Neural cell (in vitro differentiated cells): ENCODE results near the gene PLAC8. TPM values are rescaled to one million over a fixed set of nuclear protein-coding genes. Genes with fewer than 3 reads are reported as not detected.
"Not testable (repeated sequence)": the region's sequence is repeated elsewhere in the genome, so short reads cannot be mapped to it uniquely, and the experiment has no call there.

Source experiments
- H2AFZ ChIP-seq: fragments of 200-600, 300-800 bp; sonication (generic), shearing (Covaris generic); 2 replicates; pipeline ENCODE4 v1.6.0; 2014; ENCODE audit warnings: low read depth, mild to moderate bottlenecking, antibody characterized with exemption, low read length, moderate library complexity
- H3F3A ChIP-seq: fragments of 200-600 bp; shearing (Covaris generic); 2 replicates; pipeline ENCODE4 v1.6.1; 2016; ENCODE audit warnings: mild to moderate bottlenecking, moderate library complexity, mixed read lengths, antibody characterized with exemption, low read length; ENCODE audit not compliant: insufficient read depth, poor library complexity, severe bottlenecking
- H3K27ac ChIP-seq: fragments of 200-600, 300-800 bp; sonication (generic), shearing (Covaris generic); 2 replicates; pipeline ENCODE4 v1.5.1; 2014; ENCODE audit warnings: mild to moderate bottlenecking, low read length, moderate library complexity
- H3K27me3 ChIP-seq: fragments of 300-800, 200-600 bp; sonication (generic), shearing (Covaris generic); 2 replicates; pipeline ENCODE4 v1.6.0; 2014; ENCODE audit warnings: mild to moderate bottlenecking, low read depth, low read length, moderate library complexity; ENCODE audit not compliant: insufficient read depth
- H3K36me3 ChIP-seq: fragments of 300-800, 200-600 bp; sonication (generic), shearing (Covaris generic); 2 replicates; pipeline ENCODE4 v1.5.1; 2014; ENCODE audit warnings: mild to moderate bottlenecking, antibody characterized with exemption, low read length, moderate library complexity; ENCODE audit not compliant: insufficient read depth
- H3K4me2 ChIP-seq: fragments of 300-800, 200-600 bp; sonication (generic), shearing (Covaris generic); 2 replicates; pipeline ENCODE4 v1.6.0; 2014; ENCODE audit warnings: mild to moderate bottlenecking, low read length
- H3K4me3 ChIP-seq: fragments of 300-800, 200-600 bp; sonication (generic), shearing (Covaris generic); 2 replicates; pipeline ENCODE4 v1.5.1; 2014; ENCODE audit warnings: mild to moderate bottlenecking, low read length, moderate library complexity
- H3K79me2 ChIP-seq: fragments of 200-600 bp; shearing (Covaris generic); replicated peaks from 2 replicates; pipeline ENCODE4 v1.6.0; 2014; ENCODE audit warnings: mild to moderate bottlenecking, low read length, moderate library complexity; ENCODE audit not compliant: insufficient read depth
- H3K9ac ChIP-seq: fragments of 300-800, 200-600 bp; sonication (generic), shearing (Covaris generic); 2 replicates; pipeline ENCODE4 v1.6.1; 2016; ENCODE audit warnings: mild to moderate bottlenecking, low read length, mixed read lengths
- H3K9me2 ChIP-seq: fragments of 200-600 bp; shearing (Covaris generic); 2 replicates; pipeline ENCODE4 v1.6.1; 2016; ENCODE audit warnings: mild to moderate bottlenecking, low read length, mixed read lengths; ENCODE audit not compliant: insufficient read depth
- H3K9me3 ChIP-seq: fragments of 200-600, 300-800 bp; sonication (generic), shearing (Covaris generic); 2 replicates; pipeline ENCODE4 v1.6.1; 2016; ENCODE audit warnings: mild to moderate bottlenecking, mixed run types, low read length, moderate library complexity, mixed read lengths
- H4K20me1 ChIP-seq: fragments of 200-600 bp; shearing (Covaris generic); 2 replicates; pipeline ENCODE4 v1.6.1; 2016; ENCODE audit warnings: mild to moderate bottlenecking, mixed run types; ENCODE audit not compliant: insufficient read depth
- EP300 ChIP-seq: fragments of 450-650 bp; conservative IDR thresholded peaks from 2 replicates; pipeline ENCODE4 v1.6.1; 2014; ENCODE audit warnings: antibody characterized with exemption, mild to moderate bottlenecking, moderate library complexity; ENCODE audit not compliant: poor library complexity, severe bottlenecking
- EZH2 ChIP-seq: fragments of 200-600, 300-800 bp; shearing (Covaris generic), sonication (generic); IDR thresholded peaks from 2 replicates; pipeline ENCODE4 v1.6.1; 2014; ENCODE audit warnings: antibody characterized with exemption, low read length, borderline replicate concordance, mild to moderate bottlenecking; ENCODE audit not compliant: insufficient read depth, poor library complexity, severe bottlenecking
- MXI1 ChIP-seq: fragments of 450-650 bp; conservative IDR thresholded peaks from 2 replicates; pipeline ENCODE4 v1.6.1; 2014; ENCODE audit warnings: antibody characterized with exemption, mild to moderate bottlenecking; ENCODE audit not compliant: poor library complexity, severe bottlenecking
- POLR2AphosphoS5 ChIP-seq: IDR thresholded peaks from 2 replicates; pipeline ENCODE4 v1.6.1; 2012
- RAD21 ChIP-seq: fragments of 450-650 bp; conservative IDR thresholded peaks from 2 replicates; pipeline ENCODE4 v1.6.1; 2014; ENCODE audit warnings: antibody characterized with exemption, mild to moderate bottlenecking, moderate library complexity
- SMC3 ChIP-seq: fragments of 450-650 bp; conservative IDR thresholded peaks from 2 replicates; pipeline ENCODE4 v1.6.1; 2014; ENCODE audit warnings: antibody characterized with exemption, mild to moderate bottlenecking, moderate library complexity; ENCODE audit not compliant: poor library complexity
- TAF1 ChIP-seq: IDR thresholded peaks from 2 replicates; pipeline ENCODE4 v1.6.1; 2012; ENCODE audit warnings: low read depth
- polyA plus RNA-seq: library from polyadenylated mRNA; depleted of rRNA; stranded (reverse); fragments of >200 nt; gene quantifications from 2 replicates; pipeline ENCODE4 v1.2.3, GENCODE V29; 2014
- TF ChIP-seq, protein P1 (sequence below): fragments of 450-650 bp; IDR thresholded peaks from 2 replicates; pipeline ENCODE4 v1.5.1; 2014; ENCODE audit warnings: antibody characterized with exemption, mild to moderate bottlenecking, moderate library complexity; ENCODE audit not compliant: poor library complexity, severe bottlenecking
- TF ChIP-seq, protein P2 (sequence below): IDR thresholded peaks from 2 replicates; pipeline ENCODE4 v1.6.1; 2012; ENCODE audit warnings: borderline replicate concordance

PLAC8 gene
- polyA plus RNA-seq, 1 donor from 2014 or later, result not detected

GRCh38 chr4:83089410-83090157 is 24.9 kb downstream of the PLAC8 start:
- Histone ChIP-seq H2AFZ (no peak overlapping the region), H3K79me2 (no peaks in the 10 kb centered on the region), H3K9me3 (no peaks in the 10 kb centered on the region), H3K27me3 (no peaks in the 10 kb centered on the region), H4K20me1 (no peaks in the 10 kb centered on the region), H3K9me2 (no peaks in the 10 kb centered on the region), H3K4me2 (no peak overlapping the region), H3K9ac (no peak overlapping the region), H3K36me3 (no peaks in the 10 kb centered on the region), H3F3A (no peaks in the 10 kb centered on the region), H3K4me3 (no peak overlapping the region), H3K27ac (no peak overlapping the region)
- TF ChIP-seq, protein P1, sequence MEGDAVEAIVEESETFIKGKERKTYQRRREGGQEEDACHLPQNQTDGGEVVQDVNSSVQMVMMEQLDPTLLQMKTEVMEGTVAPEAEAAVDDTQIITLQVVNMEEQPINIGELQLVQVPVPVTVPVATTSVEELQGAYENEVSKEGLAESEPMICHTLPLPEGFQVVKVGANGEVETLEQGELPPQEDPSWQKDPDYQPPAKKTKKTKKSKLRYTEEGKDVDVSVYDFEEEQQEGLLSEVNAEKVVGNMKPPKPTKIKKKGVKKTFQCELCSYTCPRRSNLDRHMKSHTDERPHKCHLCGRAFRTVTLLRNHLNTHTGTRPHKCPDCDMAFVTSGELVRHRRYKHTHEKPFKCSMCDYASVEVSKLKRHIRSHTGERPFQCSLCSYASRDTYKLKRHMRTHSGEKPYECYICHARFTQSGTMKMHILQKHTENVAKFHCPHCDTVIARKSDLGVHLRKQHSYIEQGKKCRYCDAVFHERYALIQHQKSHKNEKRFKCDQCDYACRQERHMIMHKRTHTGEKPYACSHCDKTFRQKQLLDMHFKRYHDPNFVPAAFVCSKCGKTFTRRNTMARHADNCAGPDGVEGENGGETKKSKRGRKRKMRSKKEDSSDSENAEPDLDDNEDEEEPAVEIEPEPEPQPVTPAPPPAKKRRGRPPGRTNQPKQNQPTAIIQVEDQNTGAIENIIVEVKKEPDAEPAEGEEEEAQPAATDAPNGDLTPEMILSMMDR, result no peak
- TF ChIP-seq, protein P2, sequence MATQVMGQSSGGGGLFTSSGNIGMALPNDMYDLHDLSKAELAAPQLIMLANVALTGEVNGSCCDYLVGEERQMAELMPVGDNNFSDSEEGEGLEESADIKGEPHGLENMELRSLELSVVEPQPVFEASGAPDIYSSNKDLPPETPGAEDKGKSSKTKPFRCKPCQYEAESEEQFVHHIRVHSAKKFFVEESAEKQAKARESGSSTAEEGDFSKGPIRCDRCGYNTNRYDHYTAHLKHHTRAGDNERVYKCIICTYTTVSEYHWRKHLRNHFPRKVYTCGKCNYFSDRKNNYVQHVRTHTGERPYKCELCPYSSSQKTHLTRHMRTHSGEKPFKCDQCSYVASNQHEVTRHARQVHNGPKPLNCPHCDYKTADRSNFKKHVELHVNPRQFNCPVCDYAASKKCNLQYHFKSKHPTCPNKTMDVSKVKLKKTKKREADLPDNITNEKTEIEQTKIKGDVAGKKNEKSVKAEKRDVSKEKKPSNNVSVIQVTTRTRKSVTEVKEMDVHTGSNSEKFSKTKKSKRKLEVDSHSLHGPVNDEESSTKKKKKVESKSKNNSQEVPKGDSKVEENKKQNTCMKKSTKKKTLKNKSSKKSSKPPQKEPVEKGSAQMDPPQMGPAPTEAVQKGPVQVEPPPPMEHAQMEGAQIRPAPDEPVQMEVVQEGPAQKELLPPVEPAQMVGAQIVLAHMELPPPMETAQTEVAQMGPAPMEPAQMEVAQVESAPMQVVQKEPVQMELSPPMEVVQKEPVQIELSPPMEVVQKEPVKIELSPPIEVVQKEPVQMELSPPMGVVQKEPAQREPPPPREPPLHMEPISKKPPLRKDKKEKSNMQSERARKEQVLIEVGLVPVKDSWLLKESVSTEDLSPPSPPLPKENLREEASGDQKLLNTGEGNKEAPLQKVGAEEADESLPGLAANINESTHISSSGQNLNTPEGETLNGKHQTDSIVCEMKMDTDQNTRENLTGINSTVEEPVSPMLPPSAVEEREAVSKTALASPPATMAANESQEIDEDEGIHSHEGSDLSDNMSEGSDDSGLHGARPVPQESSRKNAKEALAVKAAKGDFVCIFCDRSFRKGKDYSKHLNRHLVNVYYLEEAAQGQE, result no peak
- no peak for TF ChIP-seq SMC3
- TF ChIP-seq TAF1, result no peak
- TF ChIP-seq EP300, result no peak
- TF ChIP-seq RAD21, result no peak
- no peak for TF ChIP-seq EZH2
- TF ChIP-seq MXI1, result no peak
- TF ChIP-seq POLR2AphosphoS5, result no peak

- not testable (repeated sequence) for H3K27me3 ChIP-seq, H4K20me1 ChIP-seq, H3K4me2 ChIP-seq, H3K9me3 ChIP-seq, H2AFZ ChIP-seq, H3K9ac ChIP-seq, H3K27ac ChIP-seq, H3K36me3 ChIP-seq, H3K79me2 ChIP-seq, H3K9me2 ChIP-seq, H3K4me3 ChIP-seq, H3F3A ChIP-seq
These were observed 29.6 kb downstream of the PLAC8 start for GRCh38 chr4:83084956-83085355.
